ENCODE measurements around the gene CHMP1A. TPM values are rescaled to one million over a fixed set of nuclear protein-coding genes. Genes with fewer than 3 reads are reported as not detected.

CHMP1A gene
- total RNA-seq, 1 donor from 2014 or later = 119 TPM

- DNase-seq (ENCODE audit: low read depth) = no peak
Observed at GRCh38 chr16:89605186-89605970, 52.1 kb downstream of the CHMP1A start.

- no peak for DNase-seq (ENCODE audit: low read depth)
Observed at GRCh38 chr16:89604764-89605163, 52.7 kb downstream of the CHMP1A start.

- DNase-seq (ENCODE audit: low read depth) = no peak
Observed at GRCh38 chr16:89602952-89603590, 54.4 kb downstream of the CHMP1A start.

GRCh38 chr16:89602273-89602951 lies 55.1 kb downstream of the CHMP1A start:
- DNase-seq (ENCODE audit: low read depth) = peak; percentile 86

- no peak for DNase-seq (ENCODE audit: low read depth)
Observed at GRCh38 chr16:89601906-89602272, 55.6 kb downstream of the CHMP1A start.

GRCh38 chr16:89600956-89601355 lies 56.6 kb downstream of the CHMP1A start:
- no peak for DNase-seq (ENCODE audit: low read depth)

GRCh38 chr16:89600427-89600826 lies 57.1 kb downstream of the CHMP1A start:
- no peak for DNase-seq (ENCODE audit: low read depth)

- no peak for DNase-seq (ENCODE audit: low read depth)
Observed at GRCh38 chr16:89599902-89600301, 57.6 kb downstream of the CHMP1A start.

- no peak for DNase-seq (ENCODE audit: low read depth)
Observed at GRCh38 chr16:89599451-89599858, 58.1 kb downstream of the CHMP1A start.

GRCh38 chr16:89598199-89598598 lies 59.3 kb downstream of the CHMP1A start:
- DNase-seq (ENCODE audit: low read depth) = peak; percentile 46

- DNase-seq (ENCODE audit: low read depth) = no peak
Observed at GRCh38 chr16:89596957-89597649, 60.4 kb downstream of the CHMP1A start.

- DNase-seq (ENCODE audit: low read depth) = no peak
Observed at GRCh38 chr16:89596061-89596689, 61.3 kb downstream of the CHMP1A start.

GRCh38 chr16:89595330-89596060 lies 62.0 kb downstream of the CHMP1A start:
- DNase-seq (ENCODE audit: low read depth) = no peak

Other genes with a start within 250 kb of the CHMP1A start
- gene ANKRD11, start 167.1 kb downstream of the CHMP1A start, total RNA-seq = 32.3 and 96.9 TPM in 2 replicates
- 114 and 152 TPM in 2 replicates for gene SPG7, start 149.3 kb downstream of the CHMP1A start, total RNA-seq
- 1,512 and 2,288 TPM in 2 replicates for gene RPL13, start 97.0 kb downstream of the CHMP1A start, total RNA-seq
- gene CPNE7, start 82.0 kb downstream of the CHMP1A start, total RNA-seq = 11.9 and 45.5 TPM in 2 replicates
- gene DPEP1, start 44.1 kb downstream of the CHMP1A start, total RNA-seq = 0.50 and 3.1 TPM in 2 replicates
- 3.0 and 7.9 TPM in 2 replicates for gene SPATA33, start 128 bp upstream of the CHMP1A start, total RNA-seq
- gene CDK10, start 29.0 kb upstream of the CHMP1A start, total RNA-seq = 33.9 and 56.5 TPM in 2 replicates
- gene SPATA2L, start 44.0 kb upstream of the CHMP1A start, total RNA-seq = 22.7 and 34.7 TPM in 2 replicates
- 7.1 and 12.6 TPM in 2 replicates for gene VPS9D1, start 63.2 kb upstream of the CHMP1A start, total RNA-seq
- gene ZNF276, start 63.8 kb upstream of the CHMP1A start, total RNA-seq = 10.6 and 20.7 TPM in 2 replicates
- gene FANCA, start 158.9 kb upstream of the CHMP1A start, total RNA-seq = 3.6 and 13.0 TPM in 2 replicates
- 1.4 and 6.0 TPM in 2 replicates for gene SPIRE2, start 170.8 kb upstream of the CHMP1A start, total RNA-seq
- 155 and 178 TPM in 2 replicates for gene TCF25, start 215.9 kb upstream of the CHMP1A start, total RNA-seq

Measured in renal cortical epithelial cell (primary cell).